Peyer's patch (tissue), 4 donors: ENCODE data around the gene LINC00237.

Experiments
- POLR2A ChIP-seq, 2 donors: fragments of 450-650 bp; IDR thresholded peaks; one replicate each; pipeline ENCODE4 v1.5.1; 2017; ENCODE audit warnings: antibody characterized with exemption in 2 of 2, mild to moderate bottlenecking in 2 of 2, moderate library complexity in 2 of 2
- TF ChIP-seq, protein P1 (sequence below), 6 experiments: fragments of 450-650 bp in 4 of 6; fragments of 200-600 bp in 2 of 6; sonication (generic) in 1 of 6; IDR thresholded peaks; one replicate each; pipeline ENCODE4 v1.5.1; 2017 to 2019; ENCODE audit warnings: antibody characterized with exemption in 6 of 6, mild to moderate bottlenecking in 3 of 6, moderate library complexity in 1 of 6

GRCh38 chr20:21145424-21145823 is 39.3 kb upstream of the LINC00237 start:
- TF ChIP-seq, protein P1, sequence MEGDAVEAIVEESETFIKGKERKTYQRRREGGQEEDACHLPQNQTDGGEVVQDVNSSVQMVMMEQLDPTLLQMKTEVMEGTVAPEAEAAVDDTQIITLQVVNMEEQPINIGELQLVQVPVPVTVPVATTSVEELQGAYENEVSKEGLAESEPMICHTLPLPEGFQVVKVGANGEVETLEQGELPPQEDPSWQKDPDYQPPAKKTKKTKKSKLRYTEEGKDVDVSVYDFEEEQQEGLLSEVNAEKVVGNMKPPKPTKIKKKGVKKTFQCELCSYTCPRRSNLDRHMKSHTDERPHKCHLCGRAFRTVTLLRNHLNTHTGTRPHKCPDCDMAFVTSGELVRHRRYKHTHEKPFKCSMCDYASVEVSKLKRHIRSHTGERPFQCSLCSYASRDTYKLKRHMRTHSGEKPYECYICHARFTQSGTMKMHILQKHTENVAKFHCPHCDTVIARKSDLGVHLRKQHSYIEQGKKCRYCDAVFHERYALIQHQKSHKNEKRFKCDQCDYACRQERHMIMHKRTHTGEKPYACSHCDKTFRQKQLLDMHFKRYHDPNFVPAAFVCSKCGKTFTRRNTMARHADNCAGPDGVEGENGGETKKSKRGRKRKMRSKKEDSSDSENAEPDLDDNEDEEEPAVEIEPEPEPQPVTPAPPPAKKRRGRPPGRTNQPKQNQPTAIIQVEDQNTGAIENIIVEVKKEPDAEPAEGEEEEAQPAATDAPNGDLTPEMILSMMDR (IDR thresholded peaks at IDR 0.05): no peak
- TF ChIP-seq POLR2A (IDR thresholded peaks at IDR 0.05): no peak
